Psoas muscle (tissue), 8 donors: ENCODE data around the gene COPG1. TPM values are rescaled to one million over a fixed set of nuclear protein-coding genes. Genes with fewer than 3 reads are reported as not detected.
"Not testable (repeated sequence)": the region's sequence is repeated elsewhere in the genome, so short reads cannot be mapped to it uniquely, and the experiment has no call there.

Source experiments
- ATAC-seq, 4 donors: fragments of 200-7000 bp; cut with Tn5 transposase; one replicate each; pipeline ENCODE4 v1.9.1; 2020; ENCODE audit warnings: moderate library complexity in 3 of 4, mild to moderate bottlenecking in 2 of 4
- DNase-seq, 2 donors: peaks; one replicate each; pipeline ENCODE4 v3.0.0-alpha.2; 2020
- H3K27ac ChIP-seq: fragments of 200-600 bp; one replicate; pipeline ENCODE4 v1.8.0; 2022
- H3K27me3 ChIP-seq, 3 donors: fragments of 200-600 bp in 1 of 3; one replicate each; pipeline versions ENCODE4 v1.6.1 to v1.8.0; 2013 to 2022; ENCODE audit warnings: low read length in 2 of 3, mild to moderate bottlenecking in 2 of 3, moderate library complexity in 1 of 3; ENCODE audit not compliant: insufficient read depth in 3 of 3
- H3K36me3 ChIP-seq, 2 donors: fragments of 200-600 bp in 1 of 2; one replicate each; pipeline versions ENCODE4 v1.6.1 to v1.8.0; 2013 to 2022; ENCODE audit warnings: low read depth in 1 of 2, mild to moderate bottlenecking in 1 of 2, moderate library complexity in 1 of 2; ENCODE audit not compliant: insufficient read depth in 1 of 2
- H3K4me1 ChIP-seq: fragments of 200-600 bp; one replicate; pipeline ENCODE4 v1.8.0; 2022
- H3K4me3 ChIP-seq: fragments of 200-600 bp; one replicate; pipeline ENCODE4 v1.8.0; 2022; ENCODE audit warnings: mild to moderate bottlenecking
- H3K9me3 ChIP-seq: fragments of 200-600 bp; one replicate; pipeline ENCODE4 v1.8.0; 2022
- CTCF ChIP-seq: fragments of 200-600 bp; IDR thresholded peaks from one replicate; pipeline ENCODE4 v1.8.0; 2022; ENCODE audit warnings: antibody characterized with exemption
- WGBS, 3 donors: extraction: QIAGEN DNeasy Blood & Tissue Kit; methylation state at CpG; one replicate each; pipeline versions ENCODE4 v1.1.6 to v1.1.7; 2013; 5-methylcytosine and 5-hydroxymethylcytosine counted together
- intact Hi-C, 2 donors: fragments of 100-400 bp; cut with DNase I; formaldehyde crosslinking; loops; one replicate each; pipeline versions ENCODE4 v1.11.0 to v1.14.2; 2022
- polyA plus RNA-seq, 3 donors: library from polyadenylated mRNA; stranded (reverse); fragments of 200-250 nt; gene quantifications; one replicate each; pipeline ENCODE4 v1.2.3, GENCODE V29; 2013
- total RNA-seq, 4 donors: library from RNA; stranded (reverse); fragmentation: NEBNext Ultra II Directional in 2 of 4; extraction: Animal tissue kit (Norgen Biotek cat#: 25700) in 2 of 4; gene quantifications; one replicate each; pipeline versions ENCODE4 v1.2.1 to v1.2.4, GENCODE V29; 2021 to 2023
- donor health status: healthy with polysubstance abuse.
- donor health status: DM: no; HTN: no; CAD: no; lungs with moderate emphysema.
- donor health status: Bipolar disorder and iron deficiency.
- donor health status: healthy.
- donor health status: DM: yes; HTN: yes; CAD: no.
- donor health status: DM: no; HTN: no; CAD: no.
- donor health status: DM: no; HTN: no; CAD: no.
- donor health status: DM: yes; HTN: yes; CAD: no.

The COPG1 gene
- total and polyA plus RNA-seq, 7 donors, result 58.4 to 96.1 (median 66.9) TPM

GRCh38 chr3:129218742-129219141 lies 30.7 kb upstream of the COPG1 start:
- intact Hi-C loops, result no loop called here
- H3K4me1 ChIP-seq, result peaks cover 2% of the 10 kb centered on the region

GRCh38 chr3:129224387-129224786 lies 25.0 kb upstream of the COPG1 start:
- peak overlapping the region; percentile 97 for H3K27ac ChIP-seq
- intact Hi-C loops, result loop anchor here in 1 of 2 donors (2.0 kb wide), 1 partner anchor 28 kb away; no protein-coding TSS in a partner anchor
- ATAC-seq, H3K36me3 ChIP-seq, DNase-seq, H3K27me3 ChIP-seq, H3K9me3 ChIP-seq: not testable (repeated sequence)
- H3K4me3 ChIP-seq, result peak overlapping the region; percentile 33
- peaks cover 39% of the 10 kb centered on the region for H3K4me1 ChIP-seq
- WGBS, 3 donors, result 27 to 69% (median 34%) methylated on average over 1 of the region's 1 CpG

More at GRCh38 chr3:129218742-129219141, 30.7 kb upstream of the COPG1 start:
- H3K9me3 ChIP-seq, result no peaks in the 10 kb centered on the region
- no peaks in the 10 kb centered on the region for H3K36me3 ChIP-seq
- H3K27ac ChIP-seq, result no peak overlapping the region
- TF ChIP-seq CTCF, result no peak
- no peak overlapping the region for H3K4me3 ChIP-seq
- no peak for DNase-seq
- H3K27me3 ChIP-seq, result no peaks in the 10 kb centered on the region
- no peak for ATAC-seq
- 88 to 90% (median 89%) methylated on average over 2 of the region's 2 CpGs for WGBS, 3 donors

GRCh38 chr3:129224984-129225393 lies 24.4 kb upstream of the COPG1 start:
- TF ChIP-seq CTCF, result no peak
- peak overlapping the region; percentile 33 for H3K4me3 ChIP-seq
- no peaks in the 10 kb centered on the region for H3K9me3 ChIP-seq
- no peaks in the 10 kb centered on the region for H3K36me3 ChIP-seq
- H3K27ac ChIP-seq, result peak overlapping the region; percentile 97
- peak; percentile 89 to 96 for DNase-seq
- H3K4me1 ChIP-seq, result peaks cover 39% of the 10 kb centered on the region
- 1 to 4% (median 1%) methylated on average over 9 of the region's 9 CpGs for WGBS, 3 donors
- intact Hi-C loops, result loop anchor here (1.0 to 5.0 kb wide), 3 partner anchors 28 to 43 kb away; partner anchors contain the start of gene CNBP (in 1 of the 2)
- H3K27me3 ChIP-seq, result no peaks in the 10 kb centered on the region
- peak; percentile 90 to 95 (median 90) for ATAC-seq

- Histone ChIP-seq H3K4me1 (peaks cover 45% of the 10 kb centered on the region), H3K9me3 (no peaks in the 10 kb centered on the region), H3K4me3 (peak overlapping the region; percentile 27), H3K36me3 (no peaks in the 10 kb centered on the region), H3K27ac (peak overlapping the region; percentile 97), H3K27me3 (no peaks in the 10 kb centered on the region)
- peak; percentile 89 to 91 (median 90) for ATAC-seq
- no peak for TF ChIP-seq CTCF
- intact Hi-C loops, result loop anchor here (1.0 to 5.0 kb wide), 3 partner anchors 44 to 65 kb away; partner anchors contain the start of genes CNBP (in 1 of the 2) and ISY1 (in 1 of the 2)
- DNase-seq, result peak; percentile 91 to 97
- WGBS, 3 donors, result 17 to 31% (median 21%) methylated on average over 6 of the region's 6 CpGs
Observed at GRCh38 chr3:129226374-129226773, 23.0 kb upstream of the COPG1 start.

- peak overlapping the region; percentile 97 for H3K27ac ChIP-seq
- no peak for ATAC-seq
- peaks cover 40% of the 10 kb centered on the region for H3K4me1 ChIP-seq
- no peak overlapping the region for H3K4me3 ChIP-seq
- 48 to 65% (median 55%) methylated on average over 11 of the region's 11 CpGs for WGBS, 3 donors
- intact Hi-C loops, result loop anchor here in 1 of 2 donors (5.0 kb wide), 1 partner anchor 47 kb away; the partner anchor contains the start of gene CNBP
- TF ChIP-seq CTCF, result no peak
- H3K9me3 ChIP-seq, result no peaks in the 10 kb centered on the region
- H3K27me3 ChIP-seq, result no peaks in the 10 kb centered on the region
- no peaks in the 10 kb centered on the region for H3K36me3 ChIP-seq
- DNase-seq, result no peak
Observed at GRCh38 chr3:129228891-129229585, 20.4 kb upstream of the COPG1 start.
